ENCODE measurements around the gene MSI2. TPM values are rescaled to one million over a fixed set of nuclear protein-coding genes. Genes with fewer than 3 reads are reported as not detected.
A peak's percentile ranks its signal among the peaks of the same experiment; 100 is the strongest.

MSI2 gene
- polyA plus RNA-seq, 3 donors from 2014 or later = 0.88 to 3.6 (median 2.4) TPM

GRCh38 chr17:57268181-57268580, 11.9 kb downstream of the MSI2 start:
- Mint-ChIP-seq H3K9me3 (no peaks in the 10 kb centered on the region), H3K4me3 (no peak overlapping the region), H3K27me3 (ENCODE audit: low read depth in 3 of 3) (peaks cover 0 to 2% (median 0%) of the 10 kb centered on the region in 3 donors), H3K36me3 (peaks cover 25 to 59% (median 41%) of the 10 kb centered on the region in 3 donors), H3K27ac (no peak overlapping the region), H3K4me1 (peaks cover 9 to 30% of the 10 kb centered on the region in 2 donors)
- DNase-seq = no peak

DNA sequence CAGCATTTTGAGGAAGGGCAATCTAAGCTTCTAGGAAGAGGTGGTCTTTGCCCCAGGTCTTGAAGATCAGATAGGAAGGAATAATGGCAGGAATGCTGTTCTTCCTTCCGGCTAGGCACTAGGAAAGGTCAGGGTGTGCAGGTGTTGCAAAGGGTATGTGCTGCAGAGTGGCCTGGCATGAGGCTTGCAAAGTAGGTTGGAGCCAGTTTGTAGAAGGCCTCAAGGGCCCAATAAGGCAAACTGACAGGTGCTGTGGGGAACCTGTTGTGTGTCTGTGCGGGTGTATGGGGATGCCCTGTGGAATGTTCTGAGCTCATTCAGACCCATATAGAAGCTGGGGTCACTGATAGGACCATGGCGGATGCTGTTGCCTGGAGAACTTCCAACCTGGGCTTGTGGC, 12.7 kb downstream of the MSI2 start:
- no peak for DNase-seq
- no peak overlapping the region for H3K4me3 Mint-ChIP-seq
- no peaks in the 10 kb centered on the region for H3K9me3 Mint-ChIP-seq
- H3K4me1 Mint-ChIP-seq = peaks cover 9 to 30% of the 10 kb centered on the region in 2 donors
- no peak overlapping the region for H3K27ac Mint-ChIP-seq
- H3K36me3 Mint-ChIP-seq = peaks cover 22 to 54% (median 32%) of the 10 kb centered on the region in 3 donors
- H3K27me3 Mint-ChIP-seq (ENCODE audit: low read depth in 3 of 3) = peaks cover 0 to 2% (median 0%) of the 10 kb centered on the region in 3 donors

- no peak overlapping the region for H3K4me3 Mint-ChIP-seq
- H3K27ac Mint-ChIP-seq = no peak overlapping the region
- H3K36me3 Mint-ChIP-seq = peaks cover 28 to 56% (median 36%) of the 10 kb centered on the region in 3 donors
- peaks cover 9 to 30% of the 10 kb centered on the region in 2 donors for H3K4me1 Mint-ChIP-seq
- DNase-seq = no peak
- no peaks in the 10 kb centered on the region for H3K9me3 Mint-ChIP-seq
- H3K27me3 Mint-ChIP-seq (ENCODE audit: low read depth in 3 of 3) = peaks cover 0 to 2% (median 0%) of the 10 kb centered on the region in 3 donors
Observed at GRCh38 chr17:57269598-57270255, 13.4 kb downstream of the MSI2 start.

GRCh38 chr17:57270801-57271245, 14.5 kb downstream of the MSI2 start:
- peaks cover 7 to 30% of the 10 kb centered on the region in 2 donors for H3K4me1 Mint-ChIP-seq
- H3K36me3 Mint-ChIP-seq = peaks cover 24 to 54% (median 41%) of the 10 kb centered on the region in 3 donors
- DNase-seq = no peak
- peaks cover 0 to 2% (median 0%) of the 10 kb centered on the region in 3 donors for H3K27me3 Mint-ChIP-seq (ENCODE audit: low read depth in 3 of 3)
- H3K27ac Mint-ChIP-seq = no peak overlapping the region
- H3K4me3 Mint-ChIP-seq = no peak overlapping the region
- H3K9me3 Mint-ChIP-seq = no peaks in the 10 kb centered on the region

- Mint-ChIP-seq H3K4me3 (no peak overlapping the region), H3K36me3 (peaks cover 21 to 55% (median 44%) of the 10 kb centered on the region in 3 donors), H3K9me3 (no peaks in the 10 kb centered on the region), H3K27ac (no peak overlapping the region), H3K27me3 (ENCODE audit: low read depth in 3 of 3) (peaks cover 0 to 2% (median 0%) of the 10 kb centered on the region in 3 donors), H3K4me1 (peaks cover 7 to 30% of the 10 kb centered on the region in 2 donors)
- DNase-seq = no peak
Observed at GRCh38 chr17:57271821-57272220, 15.5 kb downstream of the MSI2 start.

DNA sequence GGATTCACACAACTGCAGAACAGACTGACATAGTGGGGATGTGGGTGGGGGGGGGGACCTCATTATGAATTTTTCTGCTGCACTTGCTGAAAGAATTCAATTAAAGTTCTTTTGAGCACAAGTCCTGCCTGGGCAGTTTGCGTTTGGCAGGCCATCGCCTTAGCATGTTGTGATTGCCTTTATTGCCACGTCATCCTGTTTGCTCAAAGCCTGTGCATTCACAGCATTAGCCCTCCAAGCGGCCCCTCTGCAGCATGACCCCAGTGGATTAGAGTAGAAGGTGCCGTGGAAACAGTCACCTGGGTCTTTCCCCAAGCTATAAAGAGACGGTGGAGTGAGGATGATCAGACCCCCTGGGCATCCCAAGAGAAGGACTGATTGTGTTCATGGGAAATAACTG, 17.2 kb downstream of the MSI2 start:
- no peak overlapping the region for H3K27ac Mint-ChIP-seq
- H3K27me3 Mint-ChIP-seq (ENCODE audit: low read depth in 3 of 3) = no peaks in the 10 kb centered on the region
- peaks cover 15 to 49% (median 32%) of the 10 kb centered on the region in 3 donors for H3K36me3 Mint-ChIP-seq
- H3K4me1 Mint-ChIP-seq = peaks cover 7 to 30% of the 10 kb centered on the region in 2 donors
- H3K9me3 Mint-ChIP-seq = no peaks in the 10 kb centered on the region
- DNase-seq = no peak
- H3K4me3 Mint-ChIP-seq = no peak overlapping the region

DNA sequence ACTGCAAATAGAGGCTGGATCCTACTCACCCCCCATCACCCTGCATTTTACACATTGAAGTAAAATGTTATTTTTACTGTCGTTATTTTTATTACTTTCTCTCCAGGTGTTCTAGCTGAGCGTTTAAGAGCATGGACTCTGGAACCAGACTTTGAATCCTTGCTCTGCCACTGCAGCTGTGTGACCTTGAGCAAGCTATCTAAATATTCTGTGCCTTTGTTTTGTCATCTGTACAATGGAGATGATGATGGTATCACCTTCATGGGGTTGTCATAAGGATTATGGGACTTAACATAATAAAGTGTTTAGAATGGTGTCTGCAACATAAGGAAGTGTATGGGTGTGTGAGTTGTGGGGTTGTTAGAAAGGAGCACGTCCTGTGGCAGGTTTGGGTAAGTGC, 17.8 kb downstream of the MSI2 start:
- H3K4me1 Mint-ChIP-seq = peaks cover 4 to 30% of the 10 kb centered on the region in 2 donors
- peaks cover 0 to 3% (median 0%) of the 10 kb centered on the region in 3 donors for H3K27me3 Mint-ChIP-seq (ENCODE audit: low read depth in 3 of 3)
- no peaks in the 10 kb centered on the region for H3K9me3 Mint-ChIP-seq
- peaks cover 18 to 49% (median 36%) of the 10 kb centered on the region in 3 donors for H3K36me3 Mint-ChIP-seq
- DNase-seq = no peak
- H3K4me3 Mint-ChIP-seq = no peak overlapping the region
- no peak overlapping the region for H3K27ac Mint-ChIP-seq

DNA sequence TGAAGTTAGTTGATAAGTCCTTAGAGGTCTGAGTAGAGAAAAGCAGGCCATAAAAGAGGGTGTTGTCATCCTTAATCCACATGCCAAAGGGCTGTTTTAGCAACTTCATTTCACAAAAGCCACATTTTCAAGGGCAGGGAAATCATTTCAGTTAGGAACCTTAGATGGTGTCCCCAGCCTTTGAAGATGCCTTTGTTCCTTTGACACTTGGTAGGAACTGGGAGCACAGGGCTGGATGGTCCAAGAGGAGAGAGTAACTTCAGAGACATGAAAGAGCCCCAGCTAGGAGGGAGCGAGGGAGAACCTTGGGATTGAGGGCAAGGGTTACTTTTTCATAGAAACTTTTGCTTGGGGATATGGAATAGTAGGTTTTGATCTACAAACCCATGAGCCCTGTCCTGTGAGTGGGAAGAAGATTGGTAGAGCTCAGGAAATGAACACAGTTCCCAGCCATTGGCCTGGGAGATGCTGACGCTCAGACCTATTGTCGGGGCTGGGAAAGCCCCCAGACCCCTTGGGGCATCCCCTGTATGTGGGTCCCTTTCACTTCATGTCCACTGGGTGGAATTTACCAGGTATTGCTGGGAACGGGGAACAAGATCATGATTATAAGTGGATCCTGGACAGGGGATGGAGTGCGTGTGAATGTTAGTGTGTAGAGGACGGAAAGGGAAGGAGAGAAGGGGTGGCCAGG, 18.9 kb downstream of the MSI2 start:
- Mint-ChIP-seq H3K4me1 (peaks cover 5 to 21% of the 10 kb centered on the region in 2 donors), H3K36me3 (peaks cover 13 to 47% (median 30%) of the 10 kb centered on the region in 3 donors), H3K4me3 (no peak overlapping the region), H3K27me3 (ENCODE audit: low read depth in 3 of 3) (peaks cover 0 to 3% (median 0%) of the 10 kb centered on the region in 3 donors), H3K27ac (no peak overlapping the region), H3K9me3 (no peaks in the 10 kb centered on the region)
- DNase-seq = no peak

DNA sequence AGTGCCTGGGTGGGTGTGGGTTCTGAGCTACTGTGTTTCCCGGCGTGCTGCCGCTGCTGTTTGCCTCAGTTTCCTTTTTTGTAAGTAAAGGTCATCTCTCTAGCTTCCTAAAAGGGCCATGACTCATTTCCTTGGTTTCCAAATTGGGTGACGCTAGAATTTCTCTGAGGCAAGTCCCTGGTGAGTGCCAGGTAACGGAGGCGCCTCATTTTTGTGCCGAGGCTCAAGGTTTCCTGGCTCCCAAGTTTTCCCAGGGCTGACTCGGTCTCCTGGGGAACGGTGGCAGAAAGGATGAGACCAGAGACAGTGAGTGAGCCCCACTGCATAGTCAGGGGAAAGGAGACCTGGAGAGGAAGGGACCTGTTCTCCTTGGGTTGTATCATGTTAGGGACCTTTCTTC, 20.3 kb downstream of the MSI2 start:
- Mint-ChIP-seq H3K9me3 (no peaks in the 10 kb centered on the region), H3K27me3 (ENCODE audit: low read depth in 3 of 3) (peaks cover 0 to 3% (median 0%) of the 10 kb centered on the region in 3 donors), H3K36me3 (peaks cover 13 to 46% (median 24%) of the 10 kb centered on the region in 3 donors), H3K4me3 (no peak overlapping the region), H3K27ac (no peak overlapping the region), H3K4me1 (peaks cover 15 to 18% of the 10 kb centered on the region in 2 donors)
- DNase-seq = no peak

DNA sequence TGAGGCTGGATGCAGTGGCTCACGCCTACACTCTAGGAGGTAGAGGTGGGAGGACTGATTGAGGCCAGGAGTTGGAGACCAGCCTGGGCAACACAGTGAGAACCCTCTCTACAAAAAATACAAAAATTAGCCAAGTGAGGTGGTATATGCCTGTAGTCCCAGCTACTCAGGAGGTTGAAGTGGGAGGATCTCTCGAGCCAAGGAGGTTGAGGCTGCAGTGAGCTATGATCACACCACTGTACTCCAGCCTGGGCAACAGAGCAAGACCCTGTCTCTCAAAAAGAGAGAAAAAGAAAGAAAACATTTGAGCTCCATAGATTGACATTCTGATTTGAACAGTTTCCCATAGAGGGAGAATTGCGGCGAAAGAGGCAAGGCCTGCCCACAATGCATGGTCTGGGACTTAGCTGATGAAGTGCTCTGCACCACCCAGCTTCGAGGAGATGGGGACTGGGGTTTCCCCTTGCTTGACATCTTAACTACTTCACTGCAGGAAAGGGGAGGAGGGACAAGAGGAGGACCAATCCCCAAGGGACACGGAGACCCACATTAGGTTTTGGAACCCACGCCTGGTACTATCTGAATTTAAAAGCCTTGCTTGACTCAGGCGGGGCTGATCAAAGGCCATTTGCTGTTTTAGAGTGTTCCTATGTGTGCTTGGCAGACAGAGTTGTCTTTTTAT, 21.7 kb downstream of the MSI2 start:
- Mint-ChIP-seq H3K9me3 (no peaks in the 10 kb centered on the region), H3K4me1 (peaks cover 20 to 23% of the 10 kb centered on the region in 2 donors), H3K4me3 (no peak overlapping the region), H3K27ac (no peak overlapping the region), H3K36me3 (peaks cover 13 to 43% (median 27%) of the 10 kb centered on the region in 3 donors), H3K27me3 (ENCODE audit: low read depth in 3 of 3) (peaks cover 0 to 3% (median 0%) of the 10 kb centered on the region in 3 donors)
- DNase-seq = no peak

DNA sequence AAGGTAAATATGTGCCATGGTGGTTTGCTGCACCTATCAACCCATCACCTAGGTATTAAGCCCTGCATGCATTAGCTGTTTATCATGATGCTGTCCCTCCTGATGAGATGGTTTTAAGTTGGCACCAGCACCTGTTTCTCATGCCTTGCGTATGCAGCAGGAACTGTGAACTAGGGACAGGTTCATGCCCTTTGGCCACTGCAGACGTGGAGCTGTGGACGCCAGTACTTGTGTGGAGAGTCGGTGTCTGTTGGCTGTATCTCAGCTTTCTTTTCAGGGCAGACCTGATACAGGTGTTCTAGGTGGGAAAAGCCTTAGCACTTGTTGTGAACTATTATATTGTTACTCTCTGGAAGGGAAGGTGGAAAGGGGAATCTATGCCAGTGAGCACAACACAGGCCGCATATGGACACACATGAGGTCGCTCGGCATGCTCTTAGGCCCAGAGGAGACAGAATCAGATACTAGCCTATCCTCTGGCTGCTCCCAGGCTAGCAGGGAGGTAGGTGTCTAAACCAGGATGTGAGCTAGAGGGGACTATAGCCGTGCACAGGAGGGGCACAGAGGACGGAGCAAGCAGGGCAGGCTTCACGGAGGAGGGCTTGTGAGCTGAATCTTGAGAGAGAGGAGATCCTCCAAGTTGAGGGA, 22.5 kb downstream of the MSI2 start:
- peaks cover 0 to 3% (median 0%) of the 10 kb centered on the region in 3 donors for H3K27me3 Mint-ChIP-seq (ENCODE audit: low read depth in 3 of 3)
- peak overlapping the region in 1 of 6 donors; percentile 11 for H3K27ac Mint-ChIP-seq
- no peaks in the 10 kb centered on the region for H3K9me3 Mint-ChIP-seq
- peaks cover 12 to 47% (median 27%) of the 10 kb centered on the region in 3 donors for H3K36me3 Mint-ChIP-seq
- peaks cover 27% of the 10 kb centered on the region in 2 donors for H3K4me1 Mint-ChIP-seq
- DNase-seq = no peak
- no peak overlapping the region for H3K4me3 Mint-ChIP-seq

DNA sequence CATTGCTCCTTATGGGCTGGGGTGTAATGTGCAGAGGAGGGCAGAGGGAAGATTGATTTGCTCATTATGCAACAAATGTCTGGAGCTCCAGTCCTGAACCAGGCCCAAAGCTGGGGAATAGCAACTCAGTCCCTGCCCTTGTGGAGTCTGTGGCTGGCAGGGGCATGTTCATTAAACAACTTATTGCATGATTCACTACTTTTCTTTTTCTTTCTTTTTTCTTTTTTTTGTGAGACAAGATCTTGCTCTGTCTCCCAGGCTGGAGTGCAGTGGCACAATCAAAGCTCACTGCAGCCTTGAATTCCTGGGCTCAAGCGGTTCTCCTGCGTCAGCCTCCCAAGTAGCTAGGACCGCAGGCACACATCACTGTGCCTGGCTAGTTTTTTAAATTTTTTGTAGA, 23.1 kb downstream of the MSI2 start:
- no peak overlapping the region for H3K27ac Mint-ChIP-seq
- no peak overlapping the region for H3K4me3 Mint-ChIP-seq

GRCh38 chr17:57281887-57282286, 25.6 kb downstream of the MSI2 start:
- Mint-ChIP-seq H3K4me3 (peak overlapping the region in 2 of 5 donors; percentile 25 to 30), H3K27ac (peak overlapping the region in 1 of 6 donors; percentile 60), H3K36me3 (peaks cover 3 to 24% (median 14%) of the 10 kb centered on the region in 3 donors)

More for the DNA sequence above, 23.1 kb downstream of the MSI2 start:
- H3K27me3 Mint-ChIP-seq (ENCODE audit: low read depth in 3 of 3) = peaks cover 0 to 3% (median 0%) of the 10 kb centered on the region in 3 donors
- no peak for DNase-seq
- H3K4me1 Mint-ChIP-seq = peaks cover 32 to 33% of the 10 kb centered on the region in 2 donors
- no peaks in the 10 kb centered on the region for H3K9me3 Mint-ChIP-seq
- peaks cover 6 to 41% (median 23%) of the 10 kb centered on the region in 3 donors for H3K36me3 Mint-ChIP-seq

More at GRCh38 chr17:57281887-57282286, 25.6 kb downstream of the MSI2 start:
- Mint-ChIP-seq H3K4me1 (peaks cover 51 to 57% of the 10 kb centered on the region in 2 donors), H3K27me3 (ENCODE audit: low read depth in 3 of 3) (peaks cover 0 to 7% (median 2%) of the 10 kb centered on the region in 3 donors), H3K9me3 (no peaks in the 10 kb centered on the region)
- DNase-seq = no peak

Measured in immature natural killer cell (primary cell).